Suprapubic skin (tissue), 4 donors: Measurements from ENCODE around the gene R3HDML.

Experiments
- EP300 ChIP-seq: sonication (generic); formaldehyde crosslinking; IDR thresholded peaks from one replicate; pipeline ENCODE4 v1.6.1; 2017; ENCODE audit warnings: antibody characterized with exemption
- POLR2A ChIP-seq, 2 donors: fragments of 450-650 bp; IDR thresholded peaks; one replicate each; pipeline ENCODE4 v1.6.1; 2017; ENCODE audit warnings: antibody characterized with exemption in 2 of 2, mild to moderate bottlenecking in 2 of 2, moderate library complexity in 2 of 2
- POLR2AphosphoS5 ChIP-seq, 3 donors: sonication (generic); formaldehyde crosslinking; IDR thresholded peaks; one replicate each; pipeline ENCODE4 v1.6.1; 2017; ENCODE audit warnings: antibody characterized with exemption in 3 of 3
- TF ChIP-seq, protein P1 (sequence below), 2 donors: fragments of 200-600 bp in 1 of 2; fragments of 450-650 bp in 1 of 2; sonication (generic) in 1 of 2; IDR thresholded peaks; one replicate each; pipeline ENCODE4 v1.5.1; 2016 to 2019; ENCODE audit warnings: antibody characterized with exemption in 2 of 2, mild to moderate bottlenecking in 1 of 2, moderate library complexity in 1 of 2

GRCh38 chr20:44314870-44315269, 22.0 kb upstream of the R3HDML start:
- no peak for TF ChIP-seq POLR2AphosphoS5 (IDR thresholded peaks at IDR 0.05)
- no peak for TF ChIP-seq EP300
- TF ChIP-seq, protein P1, sequence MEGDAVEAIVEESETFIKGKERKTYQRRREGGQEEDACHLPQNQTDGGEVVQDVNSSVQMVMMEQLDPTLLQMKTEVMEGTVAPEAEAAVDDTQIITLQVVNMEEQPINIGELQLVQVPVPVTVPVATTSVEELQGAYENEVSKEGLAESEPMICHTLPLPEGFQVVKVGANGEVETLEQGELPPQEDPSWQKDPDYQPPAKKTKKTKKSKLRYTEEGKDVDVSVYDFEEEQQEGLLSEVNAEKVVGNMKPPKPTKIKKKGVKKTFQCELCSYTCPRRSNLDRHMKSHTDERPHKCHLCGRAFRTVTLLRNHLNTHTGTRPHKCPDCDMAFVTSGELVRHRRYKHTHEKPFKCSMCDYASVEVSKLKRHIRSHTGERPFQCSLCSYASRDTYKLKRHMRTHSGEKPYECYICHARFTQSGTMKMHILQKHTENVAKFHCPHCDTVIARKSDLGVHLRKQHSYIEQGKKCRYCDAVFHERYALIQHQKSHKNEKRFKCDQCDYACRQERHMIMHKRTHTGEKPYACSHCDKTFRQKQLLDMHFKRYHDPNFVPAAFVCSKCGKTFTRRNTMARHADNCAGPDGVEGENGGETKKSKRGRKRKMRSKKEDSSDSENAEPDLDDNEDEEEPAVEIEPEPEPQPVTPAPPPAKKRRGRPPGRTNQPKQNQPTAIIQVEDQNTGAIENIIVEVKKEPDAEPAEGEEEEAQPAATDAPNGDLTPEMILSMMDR (IDR thresholded peaks at IDR 0.05), result no peak
- no peak for TF ChIP-seq POLR2A (IDR thresholded peaks at IDR 0.05)
